ENCODE data around the gene TMEM182.

DNA sequence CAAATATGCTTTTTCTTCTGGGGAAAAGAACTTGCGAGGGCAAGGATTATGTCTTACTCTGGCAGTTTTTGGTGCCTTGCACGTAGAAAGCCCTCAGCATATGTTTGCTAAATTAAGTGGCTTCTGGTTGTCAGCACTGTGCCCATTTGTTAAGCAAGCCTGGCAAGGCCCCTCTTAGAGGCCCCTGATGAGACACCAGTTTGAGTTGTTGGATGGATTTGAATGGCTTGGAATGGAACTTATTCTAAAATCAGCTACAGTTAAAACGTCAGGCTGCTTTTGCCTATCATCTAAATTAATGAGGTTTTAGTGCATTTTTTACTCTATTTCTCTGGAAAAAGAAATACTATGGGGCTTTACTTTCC is 28.2 kb downstream of the TMEM182 start:
- TF ChIP-seq, protein P1, sequence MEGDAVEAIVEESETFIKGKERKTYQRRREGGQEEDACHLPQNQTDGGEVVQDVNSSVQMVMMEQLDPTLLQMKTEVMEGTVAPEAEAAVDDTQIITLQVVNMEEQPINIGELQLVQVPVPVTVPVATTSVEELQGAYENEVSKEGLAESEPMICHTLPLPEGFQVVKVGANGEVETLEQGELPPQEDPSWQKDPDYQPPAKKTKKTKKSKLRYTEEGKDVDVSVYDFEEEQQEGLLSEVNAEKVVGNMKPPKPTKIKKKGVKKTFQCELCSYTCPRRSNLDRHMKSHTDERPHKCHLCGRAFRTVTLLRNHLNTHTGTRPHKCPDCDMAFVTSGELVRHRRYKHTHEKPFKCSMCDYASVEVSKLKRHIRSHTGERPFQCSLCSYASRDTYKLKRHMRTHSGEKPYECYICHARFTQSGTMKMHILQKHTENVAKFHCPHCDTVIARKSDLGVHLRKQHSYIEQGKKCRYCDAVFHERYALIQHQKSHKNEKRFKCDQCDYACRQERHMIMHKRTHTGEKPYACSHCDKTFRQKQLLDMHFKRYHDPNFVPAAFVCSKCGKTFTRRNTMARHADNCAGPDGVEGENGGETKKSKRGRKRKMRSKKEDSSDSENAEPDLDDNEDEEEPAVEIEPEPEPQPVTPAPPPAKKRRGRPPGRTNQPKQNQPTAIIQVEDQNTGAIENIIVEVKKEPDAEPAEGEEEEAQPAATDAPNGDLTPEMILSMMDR (IDR thresholded peaks at IDR 0.05), result no peak
- TF ChIP-seq POLR2A (IDR thresholded peaks at IDR 0.05), result no peak
